Measurements from ENCODE around the gene MEI1. TPM values are rescaled to one million over a fixed set of nuclear protein-coding genes. Genes with fewer than 3 reads are reported as not detected.

The MEI1 gene
- total RNA-seq, 4 donors from 2014 or later = 0.70 to 1.9 TPM; not detected in 2

DNA sequence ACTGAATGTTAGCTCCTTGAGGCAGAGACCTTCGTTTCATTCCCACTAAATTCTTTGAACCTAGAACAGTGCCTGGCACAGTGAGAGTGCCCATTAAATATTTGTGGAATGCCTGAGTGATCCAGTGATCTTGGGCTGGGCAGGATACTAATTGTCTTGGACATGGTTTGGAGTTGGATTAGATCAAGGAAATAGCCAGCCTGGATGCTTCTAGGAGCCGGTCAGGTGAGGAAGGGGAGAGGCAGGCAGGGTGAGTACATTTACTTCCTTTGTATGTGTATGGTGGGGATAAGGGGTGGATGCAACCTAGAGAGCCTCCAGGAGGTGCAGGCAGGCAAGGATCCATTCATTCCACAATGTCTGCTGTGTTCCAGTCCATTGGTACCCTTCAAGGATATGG, 137.2 kb downstream of the MEI1 start:
- Histone ChIP-seq H3K4me3 (no peak overlapping the region), H3K27ac (no peak overlapping the region), H3K4me1 (no peaks in the 10 kb centered on the region), H3K27me3 (no peaks in the 10 kb centered on the region), H3K9me3 (no peaks in the 10 kb centered on the region), H3K36me3 (no peaks in the 10 kb centered on the region)
- DNase-seq = no peak
- no peak for TF ChIP-seq POLR2A (IDR thresholded peaks at IDR 0.05)
- TF ChIP-seq, protein P1, sequence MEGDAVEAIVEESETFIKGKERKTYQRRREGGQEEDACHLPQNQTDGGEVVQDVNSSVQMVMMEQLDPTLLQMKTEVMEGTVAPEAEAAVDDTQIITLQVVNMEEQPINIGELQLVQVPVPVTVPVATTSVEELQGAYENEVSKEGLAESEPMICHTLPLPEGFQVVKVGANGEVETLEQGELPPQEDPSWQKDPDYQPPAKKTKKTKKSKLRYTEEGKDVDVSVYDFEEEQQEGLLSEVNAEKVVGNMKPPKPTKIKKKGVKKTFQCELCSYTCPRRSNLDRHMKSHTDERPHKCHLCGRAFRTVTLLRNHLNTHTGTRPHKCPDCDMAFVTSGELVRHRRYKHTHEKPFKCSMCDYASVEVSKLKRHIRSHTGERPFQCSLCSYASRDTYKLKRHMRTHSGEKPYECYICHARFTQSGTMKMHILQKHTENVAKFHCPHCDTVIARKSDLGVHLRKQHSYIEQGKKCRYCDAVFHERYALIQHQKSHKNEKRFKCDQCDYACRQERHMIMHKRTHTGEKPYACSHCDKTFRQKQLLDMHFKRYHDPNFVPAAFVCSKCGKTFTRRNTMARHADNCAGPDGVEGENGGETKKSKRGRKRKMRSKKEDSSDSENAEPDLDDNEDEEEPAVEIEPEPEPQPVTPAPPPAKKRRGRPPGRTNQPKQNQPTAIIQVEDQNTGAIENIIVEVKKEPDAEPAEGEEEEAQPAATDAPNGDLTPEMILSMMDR (IDR thresholded peaks at IDR 0.05) = no peak
- intact Hi-C loops (cut with DNase I; ENCODE audit: low total_unique reads) = no loop called here

DNA sequence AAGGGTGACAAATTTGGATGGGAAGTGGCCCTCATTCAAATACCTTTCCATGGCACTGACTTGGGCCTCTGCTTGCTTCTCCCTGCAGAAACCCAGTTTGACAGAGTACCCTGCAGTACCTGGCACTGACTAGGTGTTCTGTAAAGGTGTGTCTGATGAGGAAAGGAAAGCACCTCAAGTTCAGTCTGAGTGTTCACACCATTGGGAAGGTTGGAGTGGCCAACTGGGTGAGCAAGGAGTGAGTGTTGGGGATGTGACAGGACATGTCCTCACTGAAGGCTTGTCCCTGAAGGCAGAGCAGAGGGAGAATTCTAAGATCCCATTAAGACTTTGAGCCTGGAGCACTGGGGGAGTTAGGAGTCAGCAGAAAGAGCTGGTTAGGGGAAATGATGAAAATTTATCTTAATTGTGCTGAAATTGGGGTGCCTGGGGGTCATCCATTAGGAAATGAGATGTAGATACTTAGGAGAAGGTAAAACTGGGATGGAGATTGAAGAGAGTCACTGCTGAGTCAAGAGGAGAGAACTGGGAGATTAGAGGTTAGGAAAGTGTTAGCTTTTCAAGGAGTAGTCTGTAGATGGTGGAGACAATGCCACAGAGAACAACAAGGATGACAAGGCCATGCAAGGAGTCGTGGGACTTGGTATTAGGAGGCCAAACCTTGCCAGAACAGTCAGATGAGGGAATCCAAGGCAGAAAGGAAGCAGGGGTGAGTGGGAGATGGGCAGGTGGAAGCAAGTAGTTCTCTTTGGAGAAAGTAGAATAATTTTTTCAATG, 139.7 kb downstream of the MEI1 start:
- Histone ChIP-seq H3K4me3 (no peak overlapping the region), H3K27me3 (no peaks in the 10 kb centered on the region), H3K9me3 (no peaks in the 10 kb centered on the region), H3K36me3 (no peaks in the 10 kb centered on the region), H3K27ac (no peak overlapping the region), H3K4me1 (no peaks in the 10 kb centered on the region)
- intact Hi-C loops (cut with DNase I; ENCODE audit: low total_unique reads) = no loop called here
- no peak for DNase-seq
- TF ChIP-seq POLR2A (IDR thresholded peaks at IDR 0.05) = no peak

DNA sequence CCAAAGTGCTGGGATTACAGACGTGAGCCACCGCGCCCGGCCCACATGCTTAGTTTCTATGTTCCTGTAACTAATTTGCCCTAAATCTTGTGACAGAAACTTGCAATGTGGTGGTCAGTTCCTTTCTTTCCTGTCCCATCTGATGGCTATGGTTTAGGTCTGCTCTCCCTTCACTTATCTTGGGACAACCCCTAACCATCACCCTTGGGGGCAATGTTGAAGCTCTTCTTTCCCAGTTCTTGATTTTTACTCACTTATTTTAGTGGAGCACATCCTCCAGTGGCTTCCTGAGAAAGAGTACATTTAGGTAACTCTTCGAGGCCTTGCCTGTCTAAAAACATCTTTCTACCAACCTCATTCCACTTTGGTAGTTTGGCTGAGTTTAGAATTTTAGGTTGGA, 140.9 kb downstream of the MEI1 start:
- no peak for TF ChIP-seq POLR2A (IDR thresholded peaks at IDR 0.05)
- TF ChIP-seq, protein P1 (IDR thresholded peaks at IDR 0.05) = no peak

DNA sequence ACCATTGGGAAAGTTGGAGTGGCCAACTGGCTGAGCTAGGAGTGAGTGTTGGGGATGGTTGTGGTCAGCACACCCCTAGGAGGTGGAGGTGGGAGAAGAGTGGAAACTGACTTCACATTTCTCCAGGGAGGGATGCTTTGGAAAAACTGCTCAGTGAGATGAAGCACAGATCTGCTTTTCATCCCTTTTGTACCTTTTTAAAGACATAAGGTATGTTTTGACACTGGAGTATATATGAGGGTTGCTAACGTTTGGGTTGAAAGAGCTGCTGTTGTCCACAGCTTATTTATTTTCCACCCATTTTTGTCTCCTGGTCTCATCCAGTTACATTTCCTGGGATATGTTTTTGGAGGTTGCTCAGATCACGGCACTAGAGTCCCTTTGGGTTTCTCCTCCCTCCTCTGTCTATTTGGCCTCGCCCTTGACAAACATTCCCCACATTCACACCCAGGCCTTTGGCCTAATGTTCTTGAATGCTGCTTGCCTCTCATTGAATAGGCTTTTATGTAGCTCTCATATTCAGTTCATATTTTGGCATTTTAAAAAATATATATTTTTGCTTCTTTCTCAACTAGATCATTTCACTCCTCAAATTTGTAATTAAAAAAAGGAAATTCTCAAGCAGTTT, 141.9 kb downstream of the MEI1 start:
- no peaks in the 10 kb centered on the region for H3K4me1 ChIP-seq
- no peaks in the 10 kb centered on the region for H3K36me3 ChIP-seq

More for the DNA sequence above, 140.9 kb downstream of the MEI1 start:
- Histone ChIP-seq H3K9me3 (no peaks in the 10 kb centered on the region), H3K27ac (no peak overlapping the region), H3K4me3 (no peak overlapping the region), H3K36me3 (no peaks in the 10 kb centered on the region), H3K4me1 (no peaks in the 10 kb centered on the region), H3K27me3 (no peaks in the 10 kb centered on the region)
- DNase-seq = no peak
- intact Hi-C loops (cut with DNase I; ENCODE audit: low total_unique reads) = no loop called here

DNA sequence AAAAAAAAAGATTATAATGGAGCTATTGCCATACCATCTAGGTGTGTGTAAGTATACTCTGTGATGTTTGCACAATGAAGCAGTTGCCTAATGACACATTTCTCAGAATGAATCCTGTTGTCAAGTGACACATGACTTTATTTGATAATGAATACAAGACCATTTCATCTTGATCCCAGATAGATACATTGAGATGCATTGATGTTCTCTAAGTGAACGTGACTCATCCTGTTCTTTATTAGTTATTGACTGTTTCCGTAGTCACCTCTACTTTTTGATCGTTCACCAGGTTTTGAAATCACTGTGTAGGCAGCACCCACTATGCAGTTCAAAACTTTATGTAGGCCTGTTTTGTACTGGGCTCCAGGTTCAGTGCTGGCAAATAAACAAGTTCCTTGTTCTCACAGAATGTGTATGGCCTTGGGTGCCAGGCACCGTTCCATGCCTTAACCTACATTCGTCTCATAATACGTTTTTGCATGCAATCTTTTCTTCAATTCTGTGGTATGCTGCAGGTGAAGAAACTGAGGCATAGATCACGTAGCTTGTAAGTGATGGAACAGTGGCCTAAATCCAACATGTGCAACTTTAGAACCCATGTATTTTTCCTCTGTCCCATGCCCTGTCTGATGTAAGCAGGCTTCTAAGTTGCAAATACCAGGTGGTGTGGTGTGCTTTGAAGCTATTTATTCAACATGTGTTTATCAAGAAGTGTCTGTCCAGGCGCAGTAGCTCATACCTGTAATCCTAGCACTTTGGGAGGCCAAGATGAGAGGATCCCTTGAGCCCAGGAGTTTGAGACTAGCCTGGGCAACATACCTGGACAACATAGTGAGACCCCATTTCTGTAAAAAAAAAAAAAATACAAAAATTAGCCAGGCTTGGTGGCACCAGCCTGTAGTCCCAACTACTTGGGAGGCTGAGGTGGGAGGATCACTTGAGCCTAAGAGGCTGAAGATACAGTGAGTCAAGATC, 144.0 kb downstream of the MEI1 start:
- Histone ChIP-seq H3K9me3 (no peaks in the 10 kb centered on the region), H3K4me1 (no peaks in the 10 kb centered on the region), H3K36me3 (no peaks in the 10 kb centered on the region), H3K4me3 (no peak overlapping the region), H3K27ac (no peak overlapping the region), H3K27me3 (no peaks in the 10 kb centered on the region)
- no peak for DNase-seq
- no peak for TF ChIP-seq POLR2A (IDR thresholded peaks at IDR 0.05)
- intact Hi-C loops (cut with DNase I; ENCODE audit: low total_unique reads) = no loop called here

More for the DNA sequence above, 141.9 kb downstream of the MEI1 start:
- Histone ChIP-seq H3K27ac (no peak overlapping the region), H3K4me3 (no peak overlapping the region), H3K27me3 (no peaks in the 10 kb centered on the region), H3K9me3 (no peaks in the 10 kb centered on the region)
- intact Hi-C loops (cut with DNase I; ENCODE audit: low total_unique reads) = no loop called here
- TF ChIP-seq, protein P1 (IDR thresholded peaks at IDR 0.05) = no peak
- no peak for TF ChIP-seq POLR2A (IDR thresholded peaks at IDR 0.05)
- no peak for DNase-seq
